IMR-90 (cell line): Measurements from ENCODE around the gene GALNT13. TPM values are rescaled to one million over a fixed set of nuclear protein-coding genes. Genes with fewer than 3 reads are reported as not detected.

Experiments used
- ATAC-seq: fragments of 200-7000 bp; cut with Tn5 transposase; 2 replicates; pipeline ENCODE4 v1.9.1; 2020; ENCODE audit warnings: low read depth, mild to moderate bottlenecking, moderate library complexity
- BruUV-seq: library from RNA; stranded (reverse); fragments of 400-500 nt; replicated peaks from 2 replicates; lab custom pipeline; 2021; lab: Mats Ljungman, UMichigan
- CTCF ChIA-PET: fragments of 300-600 bp; formaldehyde crosslinking; extraction: SDS; loops from one replicate; lab custom pipeline; 2021; ENCODE audit warnings: antibody characterized with exemption; lab: Yijun Ruan, JAX
- POLR2A ChIA-PET: fragments of 300-600 bp; sonication (Branson Sonifier 250); formaldehyde crosslinking; loops from one replicate; lab custom pipeline; 2022; ENCODE audit warnings: antibody characterized with exemption; ENCODE audit not compliant: unreplicated experiment; lab: Charles Lee
- DNase-seq: peaks from one replicate; pipeline ENCODE4 v3.0.0; 2013
- H2AFZ ChIP-seq: replicated peaks from 2 replicates; pipeline ENCODE3; 2013; ENCODE audit warnings: low read length, mild to moderate bottlenecking; ENCODE audit not compliant: poor library complexity
- H2AK5ac ChIP-seq: 2 replicates; pipeline ENCODE4 v1.6.1; 2013; ENCODE audit warnings: low read depth, low read length, inconsistent platforms
- H2AK9ac ChIP-seq: replicated peaks from 2 replicates; pipeline ENCODE3; 2013; ENCODE audit warnings: mild to moderate bottlenecking, low read depth, low read length, moderate library complexity; ENCODE audit not compliant: poor library complexity
- H2BK120ac ChIP-seq: 2 replicates; pipeline ENCODE4 v1.6.1; 2013; ENCODE audit warnings: low read depth, low read length, inconsistent platforms
- H2BK15ac ChIP-seq: 3 replicates; pipeline ENCODE4 v1.6.1; 2013; ENCODE audit warnings: low read depth, low read length, inconsistent platforms
- H2BK20ac ChIP-seq: 2 replicates; pipeline ENCODE4 v1.6.1; 2013; ENCODE audit warnings: low read depth, mild to moderate bottlenecking, inconsistent platforms, low read length, moderate library complexity
- H2BK5ac ChIP-seq: 2 replicates; pipeline ENCODE4 v1.6.1; 2013; ENCODE audit warnings: mild to moderate bottlenecking, low read depth, low read length, inconsistent platforms; ENCODE audit not compliant: poor library complexity, severe bottlenecking
- H3K14ac ChIP-seq: replicated peaks from 2 replicates; pipeline ENCODE4 v1.6.1; 2013; ENCODE audit warnings: low read depth, low read length, inconsistent platforms
- H3K18ac ChIP-seq: 2 replicates; pipeline ENCODE4 v1.6.1; 2013; ENCODE audit warnings: low read depth, low read length, control low read depth
- H3K23ac ChIP-seq: 2 replicates; pipeline ENCODE4 v1.6.1; 2013; ENCODE audit warnings: low read depth, low read length, inconsistent platforms
- H3K27ac ChIP-seq: 2 replicates; pipeline ENCODE4 v1.5.1; 2013; ENCODE audit warnings: mild to moderate bottlenecking, control low read depth, low read length; ENCODE audit not compliant: insufficient read depth
- H3K27me3 ChIP-seq: 2 replicates; pipeline ENCODE4 v1.6.1; 2013; ENCODE audit warnings: low read length; ENCODE audit not compliant: control insufficient read depth, insufficient read depth
- H3K36me3 ChIP-seq: 2 replicates; pipeline ENCODE4 v1.6.1; 2013; ENCODE audit warnings: low read length, mixed read lengths; ENCODE audit not compliant: control insufficient read depth, insufficient read depth
- H3K4ac ChIP-seq: 2 replicates; pipeline ENCODE4 v1.6.1; 2013; ENCODE audit warnings: low read depth, low read length, inconsistent platforms
- H3K4me1 ChIP-seq: 2 replicates; pipeline ENCODE4 v1.6.1; 2013; ENCODE audit warnings: low read length, mixed read lengths; ENCODE audit not compliant: control insufficient read depth, insufficient read depth
- H3K4me2 ChIP-seq: 2 replicates; pipeline ENCODE4 v1.6.1; 2013; ENCODE audit warnings: low read depth, mild to moderate bottlenecking, control low read depth, low read length, moderate library complexity
- H3K4me3 ChIP-seq: 2 replicates; pipeline ENCODE4 v1.5.1; 2013; ENCODE audit warnings: low read depth, mild to moderate bottlenecking, control low read depth, low read length, moderate library complexity; ENCODE audit not compliant: insufficient read depth
- H3K56ac ChIP-seq: 2 replicates; pipeline ENCODE4 v1.6.1; 2013; ENCODE audit warnings: low read length, inconsistent platforms; ENCODE audit not compliant: insufficient read depth; ENCODE audit errors: extremely low read depth
- H3K79me1 ChIP-seq, 2 experiments: 2 replicates each; pipeline ENCODE4 v1.6.1; 2013; ENCODE audit warnings: low read length in 2 of 2, inconsistent platforms in 1 of 2, low read depth in 1 of 2
- H3K9ac ChIP-seq: 2 replicates; pipeline ENCODE4 v1.6.1; 2013; ENCODE audit warnings: low read depth, low read length, control low read depth
- H3K9me1 ChIP-seq: 2 replicates; pipeline ENCODE4 v1.6.1; 2013; ENCODE audit warnings: low read length, inconsistent platforms; ENCODE audit not compliant: insufficient read depth
- H3K9me3 ChIP-seq: 2 replicates; pipeline ENCODE4 v1.6.1; 2013; ENCODE audit warnings: low read length; ENCODE audit not compliant: control insufficient read depth, insufficient read depth
- H4K20me1 ChIP-seq: 2 replicates; pipeline ENCODE4 v1.6.1; 2013; ENCODE audit warnings: low read length, inconsistent platforms; ENCODE audit not compliant: insufficient read depth
- H4K5ac ChIP-seq: 2 replicates; pipeline ENCODE4 v1.6.1; 2013; ENCODE audit warnings: mild to moderate bottlenecking, low read depth, low read length, control low read depth
- H4K8ac ChIP-seq, 2 experiments: 2 replicates each; pipeline ENCODE4 v1.6.1; 2013; ENCODE audit warnings: low read depth in 2 of 2, low read length in 2 of 2, control low read depth in 1 of 2, inconsistent platforms in 1 of 2
- H4K91ac ChIP-seq: 2 replicates; pipeline ENCODE4 v1.6.1; 2013; ENCODE audit warnings: low read depth, low read length, inconsistent platforms; ENCODE audit not compliant: insufficient read depth
- CHD1 ChIP-seq: IDR thresholded peaks from 2 replicates; pipeline ENCODE4 v1.6.1; 2012; ENCODE audit warnings: low read depth, low read length, improper control_type of control experiment
- FOS ChIP-seq: fragments of 150-350 bp; IDR thresholded peaks from 2 replicates; pipeline ENCODE4 v1.6.1; 2016; ENCODE audit warnings: low read depth, low read length
- MXI1 ChIP-seq: IDR thresholded peaks from 2 replicates; pipeline ENCODE4 v1.6.1; 2012; ENCODE audit warnings: low read depth, mild to moderate bottlenecking, low read length, moderate library complexity, borderline replicate concordance
- NFE2L2 ChIP-seq: fragments of 150-350 bp; IDR thresholded peaks from 2 replicates; pipeline ENCODE4 v1.6.1; 2016; ENCODE audit warnings: low read depth, mild to moderate bottlenecking, low read length
- RAD21 ChIP-seq: IDR thresholded peaks from 2 replicates; pipeline ENCODE4 v1.6.1; 2012; ENCODE audit warnings: low read length, improper control_type of control experiment
- RCOR1 ChIP-seq: IDR thresholded peaks from 2 replicates; pipeline ENCODE4 v1.6.1; 2012; ENCODE audit warnings: mild to moderate bottlenecking, low read length, improper control_type of control experiment; ENCODE audit not compliant: insufficient replicate concordance
- SMC3 ChIP-seq: fragments of 150-350 bp; IDR thresholded peaks from 2 replicates; pipeline ENCODE4 v1.6.1; 2016; ENCODE audit warnings: low read depth, mild to moderate bottlenecking, antibody characterized with exemption, low read length, moderate library complexity
- USF2 ChIP-seq: fragments of 150-350 bp; IDR thresholded peaks from 2 replicates; pipeline ENCODE4 v1.6.1; 2017; ENCODE audit warnings: mild to moderate bottlenecking, antibody characterized with exemption, low read length, low read depth
- WGBS, 2 experiments: methylation state at CpG; one replicate each; pipeline versions ENCODE4 v1.1.5 to v1.1.7; 2013; ENCODE audit warnings: missing lambda C conversion rate in 2 of 2; ENCODE audit not compliant: insufficient read length in 1 of 2; ENCODE audit errors: extremely low coverage in 2 of 2; 5-methylcytosine and 5-hydroxymethylcytosine counted together
- dilution Hi-C: fragments of 300-500 bp; cut with HindIII; formaldehyde crosslinking; loops from one replicate; pipeline ENCODE4 v1.14.3; 2018; ENCODE audit warnings: low sequenced_read_pairs; ENCODE audit not compliant: unreplicated experiment
- in situ Hi-C: fragments of 300-500 bp; cut with MboI; formaldehyde crosslinking; loops from 3 replicates; pipeline ENCODE4 v1.14.3; 2019; ENCODE audit warnings: low sequenced_read_pairs, inconsistent platforms, mixed read lengths
- intact Hi-C: fragments of 100-400 bp; cut with micrococcal nuclease; formaldehyde crosslinking; loops from 2 replicates; pipeline ENCODE4 v1.10.0; 2022
- polyA plus RNA-seq, 3 experiments: library from polyadenylated mRNA; depleted of rRNA; stranded (reverse); fragments of >200 nt; gene quantifications; 2 replicates each; pipeline ENCODE4 v1.2.3, GENCODE V29; 2012; ENCODE audit warnings: low replicate concordance in 1 of 3
- total RNA-seq: library from RNA; depleted of rRNA; stranded (reverse); fragments of >200 nt; gene quantifications from 2 replicates; pipeline ENCODE4 v1.2.3, GENCODE V29; 2012
- TF ChIP-seq, protein P1 (sequence below): fragments of 150-350 bp; IDR thresholded peaks from 2 replicates; pipeline ENCODE4 v1.6.1; 2016; ENCODE audit warnings: low read depth, mild to moderate bottlenecking, low read length, moderate library complexity, borderline replicate concordance

Gene GALNT13
- total and polyA plus RNA-seq, 2 of the 4 experiments (the other 2 are of a cell fraction), result 0.03 TPM; not detected in 1

GRCh38 chr2:154049561-154049960 is 177.8 kb downstream of the GALNT13 start:
- no peak overlapping the region for H3K18ac ChIP-seq
- H4K91ac ChIP-seq, result no peak overlapping the region
- ATAC-seq, result no peak
- no peak overlapping the region for H4K5ac ChIP-seq
- no peak overlapping the region for H2BK15ac ChIP-seq
- no peak overlapping the region for H2BK20ac ChIP-seq
- dilution Hi-C loops (no loop called here), in situ Hi-C loops (no loop called here), intact Hi-C loops (no loop called here)
- no peak overlapping the region for H3K4me3 ChIP-seq
- H3K4ac ChIP-seq, result no peak overlapping the region
- ChIA-PET POLR2A (no interaction called here), CTCF (no interaction called here)
- no peaks in the 10 kb centered on the region for H3K27me3 ChIP-seq
- no peak overlapping the region for H2BK5ac ChIP-seq
- H2AK5ac ChIP-seq, result no peak overlapping the region
- H3K36me3 ChIP-seq, result no peaks in the 10 kb centered on the region
- H2BK120ac ChIP-seq, result no peak overlapping the region
- no peak overlapping the region for H2AFZ ChIP-seq
- no peak overlapping the region for H3K56ac ChIP-seq
- no peak overlapping the region for H3K27ac ChIP-seq
- no peak overlapping the region for H3K4me2 ChIP-seq
- no peaks in the 10 kb centered on the region for H4K20me1 ChIP-seq
- no peak overlapping the region for H4K8ac ChIP-seq
- no peak overlapping the region for H2AK9ac ChIP-seq
- WGBS, 2 experiments, result no CpG with 5 or more reads among the region's 1 CpG
- no peak for TF ChIP-seq MXI1
- TF ChIP-seq NFE2L2, result no peak
- no peak for TF ChIP-seq RCOR1
- TF ChIP-seq, protein P1, sequence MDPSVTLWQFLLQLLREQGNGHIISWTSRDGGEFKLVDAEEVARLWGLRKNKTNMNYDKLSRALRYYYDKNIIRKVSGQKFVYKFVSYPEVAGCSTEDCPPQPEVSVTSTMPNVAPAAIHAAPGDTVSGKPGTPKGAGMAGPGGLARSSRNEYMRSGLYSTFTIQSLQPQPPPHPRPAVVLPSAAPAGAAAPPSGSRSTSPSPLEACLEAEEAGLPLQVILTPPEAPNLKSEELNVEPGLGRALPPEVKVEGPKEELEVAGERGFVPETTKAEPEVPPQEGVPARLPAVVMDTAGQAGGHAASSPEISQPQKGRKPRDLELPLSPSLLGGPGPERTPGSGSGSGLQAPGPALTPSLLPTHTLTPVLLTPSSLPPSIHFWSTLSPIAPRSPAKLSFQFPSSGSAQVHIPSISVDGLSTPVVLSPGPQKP, result no peak
- no peak for TF ChIP-seq SMC3
- no peak for TF ChIP-seq CHD1
- TF ChIP-seq FOS, result no peak
- no peak for TF ChIP-seq RAD21
- no peak for TF ChIP-seq USF2
- H3K9me1 ChIP-seq, result no peaks in the 10 kb centered on the region
- H3K79me1 ChIP-seq, result no peaks in the 10 kb centered on the region
- H3K4me1 ChIP-seq, result no peaks in the 10 kb centered on the region
- no peak overlapping the region for H3K9ac ChIP-seq
- H3K9me3 ChIP-seq, result no peaks in the 10 kb centered on the region
- no peak overlapping the region for H3K14ac ChIP-seq
- no peak overlapping the region for H3K23ac ChIP-seq
- no peak for DNase-seq
- BruUV-seq, result no TSS peak
